ENCODE data around the gene PDAP1. TPM values are rescaled to one million over a fixed set of nuclear protein-coding genes. Genes with fewer than 3 reads are reported as not detected.
A peak's percentile ranks its signal among the peaks of the same experiment; 100 is the strongest.
"Not testable (repeated sequence)": the region's sequence is repeated elsewhere in the genome, so short reads cannot be mapped to it uniquely, and the experiment has no call there.

The PDAP1 gene
- total RNA-seq, 1 experiment from 2014 or later = 150 TPM

GRCh38 chr7:99415513-99416127 is 7.2 kb upstream of the PDAP1 start:
- not testable (repeated sequence) for H4K5ac ChIP-seq (ENCODE audit: insufficient read length, low read depth, low read length); H3K27me3 Mint-ChIP-seq (ENCODE audit: low read depth); H3K9me3 ChIP-seq (ENCODE audit: control insufficient read depth, low read depth, low read length); H3K56ac ChIP-seq (ENCODE audit: insufficient read length, low read depth, low read length); H3K79me2 ChIP-seq (ENCODE audit: insufficient read depth, low read length); H3K27me3 ChIP-seq (ENCODE audit: insufficient read depth, low read length); H3K4ac ChIP-seq (ENCODE audit: low read depth, low read length); H3K4me3 Mint-ChIP-seq; H3K9ac ChIP-seq (ENCODE audit: extremely low read depth, insufficient read length, low read length); H2BK12ac ChIP-seq (ENCODE audit: insufficient read length, low read depth, low read length); H4K8ac ChIP-seq (replicated peaks; ENCODE audit: insufficient read length, low read depth, low read length); H2BK5ac ChIP-seq (ENCODE audit: insufficient read length, low read length); H3K27ac ChIP-seq (ENCODE audit: insufficient read length, low read depth, low read length); H2BK15ac ChIP-seq (ENCODE audit: low read depth, low read length); H3T11ph ChIP-seq (ENCODE audit: low read length); H3K23me2 ChIP-seq (ENCODE audit: insufficient read length, low read depth, low read length, poor library complexity, severe bottlenecking); H3K4me1 ChIP-seq (ENCODE audit: insufficient read depth, low read length); H3K23ac ChIP-seq (ENCODE audit: insufficient read length, low read depth, low read length); H2AK5ac ChIP-seq (ENCODE audit: insufficient read length, low read length); H3K18ac ChIP-seq (ENCODE audit: insufficient read length, low read depth, low read length); H3K4me1 Mint-ChIP-seq; H3K9me3 Mint-ChIP-seq; H4K20me1 ChIP-seq (ENCODE audit: control insufficient read depth, insufficient read depth, insufficient read length); H3K14ac ChIP-seq (ENCODE audit: insufficient read depth, low read length); H2BK20ac ChIP-seq (ENCODE audit: low read depth, low read length, poor library complexity, severe bottlenecking); H3K4me2 ChIP-seq (ENCODE audit: insufficient read depth, insufficient read length, low read length); H2AFZ ChIP-seq (ENCODE audit: low read length); H4K91ac ChIP-seq (ENCODE audit: insufficient read length, low read depth, low read length); H2BK120ac ChIP-seq (ENCODE audit: low read depth, low read length, poor library complexity, severe bottlenecking); H3K27ac Mint-ChIP-seq; H3K79me1 ChIP-seq (ENCODE audit: insufficient read depth, low read depth, low read length, poor library complexity, severe bottlenecking)
- TF ChIP-seq, protein P1, sequence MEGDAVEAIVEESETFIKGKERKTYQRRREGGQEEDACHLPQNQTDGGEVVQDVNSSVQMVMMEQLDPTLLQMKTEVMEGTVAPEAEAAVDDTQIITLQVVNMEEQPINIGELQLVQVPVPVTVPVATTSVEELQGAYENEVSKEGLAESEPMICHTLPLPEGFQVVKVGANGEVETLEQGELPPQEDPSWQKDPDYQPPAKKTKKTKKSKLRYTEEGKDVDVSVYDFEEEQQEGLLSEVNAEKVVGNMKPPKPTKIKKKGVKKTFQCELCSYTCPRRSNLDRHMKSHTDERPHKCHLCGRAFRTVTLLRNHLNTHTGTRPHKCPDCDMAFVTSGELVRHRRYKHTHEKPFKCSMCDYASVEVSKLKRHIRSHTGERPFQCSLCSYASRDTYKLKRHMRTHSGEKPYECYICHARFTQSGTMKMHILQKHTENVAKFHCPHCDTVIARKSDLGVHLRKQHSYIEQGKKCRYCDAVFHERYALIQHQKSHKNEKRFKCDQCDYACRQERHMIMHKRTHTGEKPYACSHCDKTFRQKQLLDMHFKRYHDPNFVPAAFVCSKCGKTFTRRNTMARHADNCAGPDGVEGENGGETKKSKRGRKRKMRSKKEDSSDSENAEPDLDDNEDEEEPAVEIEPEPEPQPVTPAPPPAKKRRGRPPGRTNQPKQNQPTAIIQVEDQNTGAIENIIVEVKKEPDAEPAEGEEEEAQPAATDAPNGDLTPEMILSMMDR (conservative IDR thresholded peaks at IDR 0.05) = peak; percentile 79
- peaks cover 64 to 94% (median 89%) of the 10 kb centered on the region in 3 experiments; a peak in 6 of 7 replicates for H3K36me3 Mint-ChIP-seq (ENCODE audit: insufficient read depth in 1 of 3, low read depth in 3 of 3)
- WGBS (ENCODE audit: extremely low coverage, insufficient read length, low lambda C conversion rate) = no CpG with 5 or more reads among the region's 17 CpGs
- DNase-seq = peak; percentile 72

All from H9 (cell line).